ENCODE data around the gene INSRR. TPM values are rescaled to one million over a fixed set of nuclear protein-coding genes. Genes with fewer than 3 reads are reported as not detected.

INSRR gene
- not detected in 2 replicates for total RNA-seq (2014; rRNA removed; shearing (Covaris generic))

DNA sequence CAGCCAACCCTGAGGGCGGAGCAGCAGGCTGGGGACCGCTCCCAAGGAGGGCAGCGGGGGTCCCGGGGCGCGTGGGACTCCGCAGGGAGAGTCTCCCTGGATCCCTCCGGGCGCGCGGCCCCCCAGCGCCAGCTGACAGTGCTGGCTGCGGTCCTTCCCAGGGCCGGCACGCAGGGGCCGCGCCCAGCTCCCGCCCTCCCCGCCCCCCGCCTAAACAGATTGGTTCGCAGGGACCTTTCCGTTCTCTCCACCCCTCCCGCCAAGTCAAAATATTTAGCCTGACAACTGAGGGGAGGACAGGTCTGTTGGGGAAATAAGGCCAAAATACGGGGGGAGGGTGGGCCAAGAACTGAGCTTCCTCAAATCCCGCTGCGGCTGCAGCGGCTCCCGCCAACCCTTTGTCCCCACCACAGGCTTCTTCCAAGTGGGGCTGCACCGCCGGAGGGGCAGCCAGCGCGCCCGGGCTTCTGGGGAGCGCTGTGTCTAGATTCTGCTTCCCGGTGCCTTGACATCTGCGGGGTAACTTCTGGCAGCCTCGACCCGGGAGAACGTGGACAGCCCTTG lies at the start of gene INSRR:
Gene INSRR, minus strand, starts transcription at position 159 of the 564 bp plus-strand sequence. CDS start 496 bp downstream, outside the sequence.
- DNase-seq (ENCODE audit: low spot score), result no peak
- in situ Hi-C loops (cut with HindIII; ENCODE audit: low sequenced_read_pairs), result no loop called here

DNA sequence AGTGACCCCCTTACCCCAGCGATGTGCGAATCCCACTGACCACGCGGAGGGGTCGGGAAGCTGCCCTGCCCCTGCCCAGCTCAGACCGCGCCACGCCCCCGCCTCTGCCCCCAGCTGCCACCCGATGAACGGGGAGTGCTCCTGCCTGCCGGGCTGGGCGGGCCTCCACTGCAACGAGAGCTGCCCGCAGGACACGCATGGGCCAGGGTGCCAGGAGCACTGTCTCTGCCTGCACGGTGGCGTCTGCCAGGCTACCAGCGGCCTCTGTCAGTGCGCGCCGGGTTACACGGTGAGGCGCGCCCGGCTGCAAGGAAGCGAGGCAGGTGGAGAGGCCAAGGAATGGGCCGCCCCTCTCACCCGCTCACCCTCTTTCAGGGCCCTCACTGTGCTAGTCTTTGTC lies 49.6 kb upstream of the INSRR start:
- in situ Hi-C loops (cut with HindIII; ENCODE audit: low sequenced_read_pairs), result no loop called here
- no peak for DNase-seq (ENCODE audit: low spot score)

DNA sequence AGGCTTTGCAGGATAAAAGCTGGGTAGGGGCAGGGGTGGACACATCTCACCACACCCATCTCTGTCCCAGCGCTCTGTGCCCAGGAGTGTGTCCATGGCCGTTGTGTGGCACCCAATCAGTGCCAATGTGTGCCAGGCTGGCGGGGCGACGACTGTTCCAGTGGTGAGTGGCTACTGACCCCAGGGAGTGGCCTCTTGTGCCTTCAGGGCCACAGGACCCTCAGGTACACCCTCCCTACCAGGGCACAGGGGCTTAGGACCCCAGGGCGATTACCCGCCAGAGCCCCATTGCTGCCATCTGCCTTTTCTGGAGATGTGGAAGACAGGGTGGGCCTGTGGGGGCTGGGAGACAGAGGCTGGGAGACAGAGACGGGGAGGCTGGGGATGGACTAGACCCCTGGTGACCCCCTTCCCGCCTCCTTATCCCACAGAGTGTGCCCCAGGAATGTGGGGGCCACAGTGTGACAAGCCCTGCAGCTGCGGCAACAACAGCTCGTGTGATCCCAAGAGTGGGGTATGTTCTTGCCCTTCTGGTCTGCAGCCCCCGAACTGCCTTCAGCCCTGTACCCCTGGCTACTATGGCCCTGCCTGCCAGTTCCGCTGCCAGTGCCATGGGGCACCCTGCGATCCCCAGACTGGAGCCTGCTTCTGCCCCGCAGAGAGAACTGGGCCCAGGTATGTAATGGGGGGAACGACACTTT lies 47.4 kb upstream of the INSRR start:
- no peak for DNase-seq (ENCODE audit: low spot score)
- in situ Hi-C loops (cut with HindIII; ENCODE audit: low sequenced_read_pairs), result no loop called here

DNA sequence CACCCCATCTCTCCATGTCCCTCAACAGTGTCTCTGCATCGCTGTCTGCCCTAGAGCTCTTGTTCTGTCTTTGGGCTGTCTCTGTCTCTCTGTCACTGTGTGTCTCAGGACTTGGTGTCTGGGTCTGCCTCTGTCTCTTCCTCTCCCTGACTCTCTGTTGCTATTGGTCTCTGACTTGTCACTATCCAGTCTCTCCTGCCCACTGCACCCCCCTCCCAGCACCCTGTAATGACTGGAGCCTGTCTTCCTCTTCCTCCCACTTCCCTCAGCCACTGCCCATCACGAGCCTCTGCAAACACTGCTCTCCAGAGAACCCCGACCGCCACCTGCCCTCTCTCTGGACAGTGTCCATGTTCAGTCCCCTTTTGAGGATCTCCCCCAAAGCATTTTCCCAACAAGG lies 46.7 kb upstream of the INSRR start:
- no peak for DNase-seq (ENCODE audit: low spot score)
- in situ Hi-C loops (cut with HindIII; ENCODE audit: low sequenced_read_pairs), result no loop called here

DNA sequence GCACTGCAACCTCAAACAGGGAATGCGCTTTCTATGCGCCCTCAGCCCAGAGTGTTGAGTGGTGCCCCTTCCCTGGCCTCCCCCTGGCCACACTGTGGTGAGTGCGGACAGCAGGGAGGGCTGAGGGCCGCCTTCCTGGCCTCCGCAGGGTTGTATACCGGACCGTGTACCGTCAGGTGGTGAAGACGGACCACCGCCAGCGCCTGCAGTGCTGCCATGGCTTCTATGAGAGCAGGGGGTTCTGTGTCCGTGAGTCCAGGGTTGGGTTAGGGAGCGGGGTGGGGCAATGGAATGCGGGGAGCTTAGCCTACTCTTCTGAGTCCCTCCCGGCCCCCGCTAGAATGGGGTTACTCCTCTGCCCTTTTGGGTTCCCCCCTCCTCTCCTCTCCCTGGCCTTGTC lies 46.3 kb upstream of the INSRR start:
- DNase-seq (ENCODE audit: low spot score), result no peak
- in situ Hi-C loops (cut with HindIII; ENCODE audit: low sequenced_read_pairs), result no loop called here

DNA sequence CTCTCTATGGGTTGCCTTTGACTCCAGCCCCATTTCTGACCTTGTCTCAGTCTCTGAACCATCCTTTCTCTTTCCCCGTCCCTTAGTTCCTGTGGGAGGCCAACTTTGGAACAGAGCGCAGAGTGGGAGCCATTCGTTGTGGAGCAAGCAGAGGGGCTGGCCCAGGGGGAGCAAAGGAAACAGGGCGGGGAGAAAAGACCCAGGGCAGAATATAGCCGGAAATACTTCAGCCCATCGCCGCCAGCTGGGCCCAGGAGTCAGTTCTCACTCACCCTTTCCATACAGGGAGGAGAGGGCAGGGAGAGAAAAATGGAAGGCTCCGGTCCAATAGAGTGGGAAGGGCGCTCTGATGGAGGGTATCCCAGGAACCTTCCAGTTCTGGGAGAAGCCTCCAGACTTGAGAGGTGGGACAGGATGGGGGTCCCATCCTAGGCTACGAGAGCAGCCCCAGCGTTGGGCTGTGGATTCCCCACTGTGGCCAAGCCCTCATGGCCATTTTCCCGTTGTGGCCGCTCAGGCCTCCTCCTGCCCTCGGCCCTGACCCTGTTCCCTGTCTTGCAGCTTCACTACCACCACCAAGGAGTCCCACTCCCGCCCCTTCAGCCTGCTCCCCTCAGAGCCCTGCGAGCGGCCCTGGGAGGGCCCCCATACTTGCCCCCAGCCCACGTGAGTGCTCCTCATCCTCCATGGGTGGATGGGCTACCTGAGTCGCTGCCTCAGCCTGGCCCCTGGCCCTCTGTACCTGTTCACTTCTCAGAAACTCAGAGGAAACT lies 45.5 kb upstream of the INSRR start:
- in situ Hi-C loops (cut with HindIII; ENCODE audit: low sequenced_read_pairs), result no loop called here
- DNase-seq (ENCODE audit: low spot score), result no peak

DNA sequence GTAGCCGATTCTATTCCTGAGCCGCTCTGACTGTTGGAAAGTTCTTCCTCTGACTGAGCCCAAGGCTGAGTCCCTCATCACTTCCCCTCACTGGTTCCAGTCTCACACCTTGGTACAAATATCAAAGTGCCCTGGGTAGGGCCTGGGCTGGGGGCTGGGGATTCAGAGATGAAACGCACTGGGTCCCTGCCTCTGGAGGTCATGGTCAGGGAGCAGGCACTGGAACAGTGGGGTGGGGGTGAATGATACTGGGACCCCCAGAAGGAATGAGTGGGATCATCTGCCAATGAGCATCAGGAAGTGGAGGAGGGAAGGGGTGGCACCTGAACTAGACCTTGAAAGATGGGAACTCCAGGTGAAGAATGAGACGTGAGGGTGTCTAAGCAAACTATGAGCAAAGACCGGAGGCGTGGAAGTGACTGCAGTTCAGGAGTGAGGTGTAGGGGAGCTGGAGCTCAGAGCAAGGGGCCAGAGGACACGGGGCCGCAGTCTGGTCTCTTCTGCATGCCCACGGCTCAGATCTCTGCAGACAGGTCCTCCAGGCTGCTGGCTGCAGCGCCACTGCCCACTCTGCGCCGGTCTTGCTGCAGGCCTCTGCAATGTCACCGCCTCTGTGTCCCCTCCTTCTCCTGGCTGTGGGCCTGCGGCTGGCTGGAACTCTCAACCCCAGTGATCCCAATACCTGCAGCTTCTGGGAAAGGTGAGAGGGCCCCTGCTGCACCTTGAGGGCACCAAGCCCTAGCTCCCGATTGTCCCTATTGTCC lies 44.6 kb upstream of the INSRR start:
- no peak for DNase-seq (ENCODE audit: low spot score)
- in situ Hi-C loops (cut with HindIII; ENCODE audit: low sequenced_read_pairs), result no loop called here

DNA sequence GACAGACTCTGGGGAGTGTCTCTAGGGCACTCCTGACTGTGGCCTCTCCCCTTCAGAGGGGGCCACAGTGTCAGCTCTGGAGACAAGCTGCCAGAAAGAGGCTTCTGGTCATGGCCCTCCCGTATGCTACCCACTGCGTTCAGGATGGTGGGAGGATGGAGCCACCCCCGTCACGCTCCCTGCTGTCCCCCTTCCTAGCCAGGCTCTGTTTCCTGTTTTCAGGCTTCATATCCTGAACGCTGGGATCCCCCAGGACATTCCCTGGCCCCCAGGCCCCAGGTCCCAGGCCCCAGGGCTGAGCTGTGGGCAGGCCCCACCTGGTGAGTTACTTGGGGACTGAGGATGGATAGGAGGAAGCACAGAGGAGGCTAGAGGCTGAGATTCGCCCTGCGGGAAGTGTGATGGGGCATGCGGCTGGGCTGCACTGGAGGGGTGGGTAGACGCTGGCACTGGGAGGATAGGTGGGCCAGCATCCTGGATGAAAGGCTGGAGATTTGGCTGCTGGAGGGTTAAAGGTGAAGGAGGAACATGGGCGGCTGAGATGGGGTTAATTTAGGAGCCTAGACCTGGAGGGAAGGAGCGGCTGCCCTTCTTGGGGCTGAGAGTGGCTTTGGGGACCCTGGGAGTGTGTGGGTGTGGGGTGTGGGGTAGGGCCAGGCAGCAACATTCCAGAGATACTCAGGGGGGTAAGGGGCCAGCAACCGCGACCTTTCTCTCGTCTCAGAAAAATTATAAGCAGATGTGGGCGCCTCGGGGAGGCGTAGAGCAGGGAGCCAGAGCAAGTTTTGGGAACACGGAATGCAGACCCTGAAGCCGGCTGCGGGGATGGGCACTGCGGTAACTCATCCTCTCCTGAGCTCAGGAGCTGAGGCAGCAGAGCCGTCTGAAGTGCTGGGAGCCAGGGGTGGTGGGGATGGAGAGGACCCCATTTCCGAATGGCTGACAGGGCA lies 43.3 kb upstream of the INSRR start:
- DNase-seq (ENCODE audit: low spot score), result no peak
- in situ Hi-C loops (cut with HindIII; ENCODE audit: low sequenced_read_pairs), result no loop called here

DNA sequence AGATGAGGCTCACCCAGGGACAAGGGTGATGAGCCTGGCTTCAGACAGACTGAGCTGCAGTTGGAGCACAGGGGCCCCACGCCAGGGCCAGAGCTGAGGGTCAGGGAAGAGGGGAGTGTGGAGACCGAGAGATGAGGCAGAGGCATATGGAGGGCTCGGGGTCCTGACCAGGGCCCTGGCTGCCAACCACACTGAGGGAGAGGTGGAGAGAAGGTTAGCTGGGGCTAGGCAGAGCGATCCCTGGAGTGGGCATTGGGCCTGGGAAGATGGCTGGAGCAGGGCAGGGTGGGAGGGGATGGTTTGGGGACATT lies 42.6 kb upstream of the INSRR start:
- in situ Hi-C loops (cut with HindIII; ENCODE audit: low sequenced_read_pairs), result no loop called here
- no peak for DNase-seq (ENCODE audit: low spot score)

DNA sequence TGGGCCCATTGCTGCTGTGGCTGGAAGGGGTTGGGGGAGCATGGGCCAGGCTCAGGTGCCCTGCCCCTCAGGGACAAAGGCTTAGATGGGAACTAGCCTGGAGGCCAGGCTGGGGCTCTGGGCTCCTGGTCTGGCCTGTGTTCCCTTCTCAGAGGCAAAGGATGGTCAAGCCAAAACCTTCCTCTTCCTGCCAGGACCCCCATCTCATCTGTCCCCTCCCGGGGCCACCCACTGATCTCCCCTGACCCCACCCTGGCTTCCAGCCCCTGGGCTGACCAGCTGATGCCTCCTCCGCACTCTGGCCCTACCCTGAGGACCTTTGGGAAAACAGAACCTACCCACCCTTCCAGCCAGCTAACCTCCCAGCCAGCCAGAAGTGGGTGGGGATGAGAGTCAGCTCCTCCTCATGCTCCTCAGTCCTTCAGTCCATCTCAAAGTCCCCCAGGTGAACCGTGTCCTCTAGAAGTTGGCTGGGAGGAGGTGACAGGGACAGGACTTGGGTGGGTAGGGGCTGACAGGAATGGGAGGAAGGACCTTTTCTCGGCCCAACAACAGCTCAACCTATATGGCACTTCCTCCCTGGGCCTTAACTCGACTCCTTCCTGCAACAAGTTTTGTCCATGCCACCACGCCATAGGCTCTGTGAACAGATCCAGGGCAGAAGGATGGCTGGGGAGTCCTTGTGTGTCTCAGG lies 42.1 kb upstream of the INSRR start:
- DNase-seq (ENCODE audit: low spot score), result no peak
- in situ Hi-C loops (cut with HindIII; ENCODE audit: low sequenced_read_pairs), result no loop called here

DNA sequence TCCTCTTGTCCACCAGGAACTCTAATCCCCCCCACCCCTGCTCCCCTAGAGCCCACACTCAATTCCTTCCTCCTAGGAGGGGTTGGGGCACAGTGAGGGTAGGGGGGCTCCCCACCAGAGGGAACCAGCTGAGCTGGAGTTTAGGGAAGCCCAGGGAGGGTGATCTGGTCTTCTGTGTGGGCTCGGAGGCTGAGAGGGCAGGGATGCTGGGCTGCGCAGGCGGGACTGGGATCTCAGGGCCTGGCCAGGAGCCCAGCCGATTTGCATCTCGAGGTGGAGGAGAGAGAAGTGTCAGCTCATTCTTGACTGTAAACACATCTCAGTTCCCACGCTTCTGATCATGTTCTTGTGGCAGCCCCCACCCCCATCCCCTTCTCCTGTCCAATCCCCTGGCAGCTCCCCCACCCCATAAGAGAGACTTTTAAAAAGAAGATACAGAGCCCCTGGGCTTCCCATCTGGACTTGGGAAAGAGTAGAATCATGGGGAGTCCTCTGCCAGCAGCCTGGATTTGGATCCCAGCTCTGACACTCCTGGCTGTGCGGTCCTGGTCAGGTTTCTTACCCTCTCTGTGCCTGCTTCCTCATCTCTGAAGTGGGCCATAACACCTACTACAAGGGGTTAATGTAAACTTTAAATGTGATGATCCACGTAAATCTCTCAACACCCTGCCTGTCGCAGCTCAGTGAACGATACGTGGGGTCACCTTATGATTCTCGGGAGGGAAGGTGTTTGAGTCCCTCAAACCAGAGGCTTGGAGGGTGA lies 41.2 kb upstream of the INSRR start:
- in situ Hi-C loops (cut with HindIII; ENCODE audit: low sequenced_read_pairs), result no loop called here
- DNase-seq (ENCODE audit: low spot score), result no peak

DNA sequence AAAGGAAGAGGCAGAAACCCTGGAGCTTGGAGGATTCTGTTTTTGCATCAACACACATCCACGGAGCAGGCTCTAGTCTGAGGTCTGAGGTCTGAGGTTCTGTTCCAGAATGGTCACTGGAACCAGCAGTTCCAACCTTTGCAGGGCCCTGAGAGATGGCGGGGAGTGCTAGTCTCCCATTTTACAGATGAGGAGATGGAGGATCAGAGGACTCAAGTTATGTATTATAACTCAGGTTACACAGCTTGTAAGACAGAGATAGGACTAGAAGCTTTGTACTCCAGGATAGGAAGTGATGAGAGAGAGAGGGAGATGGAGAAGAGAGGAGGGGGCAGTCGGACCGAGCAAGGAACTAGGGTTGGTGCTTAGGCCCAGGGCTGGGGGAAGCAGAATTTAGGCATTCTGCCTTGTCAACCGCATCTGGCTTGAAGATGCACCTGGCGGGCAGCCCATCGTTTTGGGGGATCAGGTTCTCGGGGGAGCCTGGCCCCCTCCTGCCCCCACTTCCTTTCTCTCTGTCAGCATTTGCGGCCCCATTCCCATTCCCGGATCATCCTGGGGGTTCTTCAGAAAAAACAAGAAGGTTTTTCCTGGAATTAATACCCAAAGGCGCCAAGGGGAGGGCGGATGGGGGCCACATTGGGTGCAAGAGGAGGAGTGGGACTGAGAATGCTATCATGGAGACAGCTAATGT lies 40.2 kb upstream of the INSRR start:
- no peak for DNase-seq (ENCODE audit: low spot score)
- in situ Hi-C loops (cut with HindIII; ENCODE audit: low sequenced_read_pairs), result no loop called here

DNA sequence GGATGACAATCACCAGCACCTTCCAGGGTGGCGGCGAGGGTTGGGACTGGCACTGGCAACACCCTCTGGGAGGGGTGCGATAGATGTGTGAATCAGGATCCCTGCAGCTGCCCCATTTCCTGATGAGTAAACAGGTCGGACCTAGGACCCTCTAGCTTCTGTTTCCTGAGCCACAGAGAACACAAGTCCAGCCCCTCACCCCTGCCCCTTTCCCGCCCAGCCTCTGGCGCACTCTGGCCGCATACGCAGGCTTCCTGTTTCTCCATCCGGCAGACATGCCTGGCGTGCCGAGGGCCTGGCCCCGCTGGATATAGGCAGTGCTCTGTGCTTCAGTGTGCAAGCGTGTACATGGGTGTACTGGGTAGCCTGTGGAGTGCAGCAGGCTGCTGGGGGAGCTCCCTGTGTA lies 39.2 kb upstream of the INSRR start:
- DNase-seq (ENCODE audit: low spot score), result no peak
- in situ Hi-C loops (cut with HindIII; ENCODE audit: low sequenced_read_pairs), result no loop called here

DNA sequence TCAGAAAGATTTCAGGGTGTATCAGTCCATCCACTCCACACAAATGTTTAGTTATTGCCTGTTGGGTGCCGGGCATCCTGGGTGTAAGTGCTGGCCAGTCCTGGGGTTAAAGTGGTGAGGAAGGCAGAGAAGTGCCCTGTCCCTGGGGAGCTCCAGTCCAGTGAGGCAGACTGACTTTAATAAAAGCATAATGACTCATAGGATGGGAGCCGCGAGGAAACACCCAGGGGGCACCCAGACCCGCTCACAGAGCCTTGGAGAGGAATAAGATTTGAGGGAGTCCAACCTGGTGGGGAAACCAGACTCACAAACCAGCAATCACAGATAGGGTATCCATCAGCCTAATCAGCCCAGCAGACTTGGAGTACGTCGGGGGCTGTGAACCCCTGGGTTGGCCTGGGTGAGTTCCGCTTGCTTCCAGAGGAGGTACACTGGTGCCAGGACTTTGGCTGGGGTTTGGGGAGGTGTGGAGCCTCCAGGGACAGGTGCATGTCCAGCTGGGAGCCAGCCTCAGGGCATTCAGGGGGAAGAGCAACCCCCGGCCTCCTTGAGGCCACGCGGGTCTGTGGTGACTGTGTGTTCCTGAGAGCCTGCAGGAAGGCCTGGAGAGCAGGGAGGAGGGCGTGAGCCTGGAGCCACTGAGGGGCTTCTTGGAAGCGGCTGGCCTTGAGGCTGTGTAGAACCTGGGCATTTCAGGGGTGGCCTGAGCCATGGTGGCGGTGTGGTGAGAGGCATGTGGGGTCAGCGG lies 38.3 kb upstream of the INSRR start:
- in situ Hi-C loops (cut with HindIII; ENCODE audit: low sequenced_read_pairs), result no loop called here
- DNase-seq (ENCODE audit: low spot score), result no peak

DNA sequence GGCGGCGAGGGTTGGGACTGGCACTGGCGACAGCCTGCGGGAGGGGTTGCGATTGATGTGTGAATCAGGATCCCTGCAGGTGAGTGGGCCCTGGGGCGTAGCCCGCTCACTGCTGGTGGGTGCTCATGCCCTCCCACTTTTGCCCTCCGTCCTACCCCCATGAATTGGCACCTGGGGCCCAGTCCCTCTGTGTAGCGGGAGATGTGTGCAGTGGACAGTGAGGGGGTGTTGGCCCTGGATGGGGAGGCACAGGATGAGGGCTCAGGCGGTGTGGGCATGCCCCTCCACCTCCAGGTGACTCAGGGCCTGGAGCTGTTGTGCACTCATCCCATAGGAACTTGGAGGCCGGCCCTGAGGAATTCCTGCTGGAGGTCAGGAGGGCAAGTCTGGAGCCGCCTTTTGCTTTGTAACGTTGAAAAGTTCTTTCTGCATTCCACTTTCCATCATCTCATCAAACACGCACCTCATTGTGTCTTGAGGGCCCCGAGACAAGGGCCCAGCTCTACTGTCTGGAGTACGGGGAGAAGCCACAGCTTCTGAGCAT lies 37.6 kb upstream of the INSRR start:
- no peak for DNase-seq (ENCODE audit: low spot score)
- in situ Hi-C loops (cut with HindIII; ENCODE audit: low sequenced_read_pairs), result no loop called here

DNA sequence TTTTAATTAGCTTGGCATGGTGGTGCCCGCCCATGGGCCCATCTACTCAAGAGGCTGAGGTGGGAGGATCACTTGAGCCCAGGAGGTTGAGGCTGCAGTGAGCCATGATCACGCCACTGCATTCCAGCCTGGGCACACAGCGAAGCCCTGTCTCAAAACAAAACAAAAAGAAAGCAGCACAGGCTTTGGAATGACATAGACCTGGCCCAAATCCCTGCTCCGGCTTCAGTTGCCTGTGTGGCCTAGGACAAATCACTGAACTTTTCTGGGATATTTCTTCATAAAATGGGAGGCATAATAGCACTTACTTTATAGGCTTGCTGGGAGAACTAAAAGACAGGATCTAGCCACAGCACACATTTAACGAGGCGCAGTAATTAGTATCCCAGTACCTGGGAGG lies 37.0 kb upstream of the INSRR start:
- in situ Hi-C loops (cut with HindIII; ENCODE audit: low sequenced_read_pairs), result no loop called here
- no peak for DNase-seq (ENCODE audit: low spot score)
